Keratinocyte (primary cell): ENCODE measurements around the gene BNC2.

Experiments
- EZH2 ChIP-seq: IDR thresholded peaks from one replicate; pipeline ENCODE4 v1.6.1; 2012; ENCODE audit warnings: inconsistent platforms, mild to moderate bottlenecking, low read length, moderate library complexity
- TF ChIP-seq, protein P1 (sequence below), 3 experiments: IDR thresholded peaks in 1 of 3; conservative IDR thresholded peaks in 1 of 3; optimal IDR thresholded peaks in 1 of 3; 2 replicates in 2 of 3; 3 replicates in 1 of 3; pipeline versions ENCODE3 to v1.5.1; 2011; ENCODE audit warnings: low read length in 3 of 3, mild to moderate bottlenecking in 3 of 3, moderate library complexity in 2 of 3, control low read depth in 1 of 3, inconsistent platforms in 1 of 3; ENCODE audit not compliant: insufficient read depth in 2 of 3; ENCODE audit errors: extremely low read depth in 1 of 3

DNA sequence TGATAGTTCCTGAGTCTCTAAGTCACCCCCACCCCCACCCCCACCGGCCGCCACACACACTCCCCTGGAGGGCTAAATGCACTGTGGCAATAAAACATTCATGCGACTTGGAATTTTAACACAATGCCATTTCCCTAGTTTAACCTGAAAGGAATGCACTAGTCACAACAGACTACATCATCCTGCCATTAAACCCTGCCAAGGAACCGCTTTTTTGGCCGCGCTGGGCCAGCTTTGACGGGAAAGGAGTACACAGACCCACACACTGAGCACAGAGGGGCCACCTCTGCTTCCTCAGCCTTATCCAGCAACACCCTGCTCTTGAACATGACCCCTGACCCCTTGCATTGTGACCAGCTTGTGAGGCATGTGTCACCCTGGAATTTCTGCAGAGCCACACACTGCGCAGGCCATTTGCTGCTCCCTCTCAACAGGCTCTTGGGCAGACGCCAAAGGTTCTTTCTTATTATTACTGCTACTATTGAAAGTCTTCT, 165.3 kb downstream of the BNC2 start:
- TF ChIP-seq, protein P1, sequence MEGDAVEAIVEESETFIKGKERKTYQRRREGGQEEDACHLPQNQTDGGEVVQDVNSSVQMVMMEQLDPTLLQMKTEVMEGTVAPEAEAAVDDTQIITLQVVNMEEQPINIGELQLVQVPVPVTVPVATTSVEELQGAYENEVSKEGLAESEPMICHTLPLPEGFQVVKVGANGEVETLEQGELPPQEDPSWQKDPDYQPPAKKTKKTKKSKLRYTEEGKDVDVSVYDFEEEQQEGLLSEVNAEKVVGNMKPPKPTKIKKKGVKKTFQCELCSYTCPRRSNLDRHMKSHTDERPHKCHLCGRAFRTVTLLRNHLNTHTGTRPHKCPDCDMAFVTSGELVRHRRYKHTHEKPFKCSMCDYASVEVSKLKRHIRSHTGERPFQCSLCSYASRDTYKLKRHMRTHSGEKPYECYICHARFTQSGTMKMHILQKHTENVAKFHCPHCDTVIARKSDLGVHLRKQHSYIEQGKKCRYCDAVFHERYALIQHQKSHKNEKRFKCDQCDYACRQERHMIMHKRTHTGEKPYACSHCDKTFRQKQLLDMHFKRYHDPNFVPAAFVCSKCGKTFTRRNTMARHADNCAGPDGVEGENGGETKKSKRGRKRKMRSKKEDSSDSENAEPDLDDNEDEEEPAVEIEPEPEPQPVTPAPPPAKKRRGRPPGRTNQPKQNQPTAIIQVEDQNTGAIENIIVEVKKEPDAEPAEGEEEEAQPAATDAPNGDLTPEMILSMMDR (optimal IDR thresholded peaks at IDR 0.05 in 1 of 3, IDR thresholded peaks at IDR 0.05 in 1 of 3, conservative IDR thresholded peaks at IDR 0.05 in 1 of 3; ENCODE audit: extremely low read depth in 1 of 3, insufficient read depth in 2 of 3, low read length in 3 of 3), result no peak
- no peak for TF ChIP-seq EZH2
